GM19467 (cell line): ENCODE results near the gene ARHGEF6.

Experiments
- ATAC-seq: cut with Tn5 transposase; IDR thresholded peaks from one replicate; pipeline ENCODE4 v1.9.1; 2021; ENCODE audit warnings: mild to moderate bottlenecking, moderate library complexity; ENCODE audit not compliant: unreplicated experiment

The ARHGEF6 gene

DNA sequence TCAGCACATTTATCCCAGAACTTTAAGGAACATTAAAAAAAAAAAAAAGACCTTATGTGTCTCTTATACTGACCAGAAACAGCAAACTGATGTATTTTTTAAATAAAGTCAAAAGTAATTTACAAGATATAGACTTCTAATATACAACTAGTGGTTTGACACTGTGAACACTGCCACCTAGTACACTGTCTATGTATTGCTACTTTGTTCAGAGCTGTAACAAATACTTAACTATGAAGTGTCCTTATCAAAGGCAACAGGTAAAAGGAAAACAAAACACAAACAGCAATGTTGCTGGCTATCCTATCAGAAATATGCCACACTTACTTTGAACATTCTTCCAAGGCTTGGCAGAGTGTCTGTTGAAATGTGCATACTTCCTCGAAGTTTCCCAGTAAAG is 72.4 kb downstream of the ARHGEF6 start:
- ATAC-seq = no peak

DNA sequence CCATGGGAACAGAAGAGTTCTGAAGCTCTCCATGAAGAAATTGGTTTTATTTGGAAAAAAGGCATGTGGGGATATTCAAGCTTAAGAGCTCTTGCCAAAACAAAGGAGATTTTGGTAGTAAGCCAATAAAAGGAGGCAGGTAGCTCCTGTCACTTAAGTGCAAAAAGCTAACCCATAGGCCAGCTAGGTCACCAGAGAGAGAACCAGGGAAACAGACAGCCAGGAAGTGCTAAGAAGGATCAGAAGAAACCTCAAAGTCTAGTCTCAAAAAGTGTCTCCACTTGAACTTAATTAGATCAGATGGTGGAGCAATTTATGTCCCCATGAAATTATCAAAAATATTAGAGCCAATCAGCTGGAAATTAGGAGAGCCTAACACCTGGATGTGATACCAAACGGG is 83.6 kb downstream of the ARHGEF6 start:
- no peak for ATAC-seq

GRCh38 chrX:136694431-136695087 is 86.2 kb downstream of the ARHGEF6 start:
- peak; percentile 47 for ATAC-seq

- ATAC-seq = no peak
These were observed 88.5 kb downstream of the ARHGEF6 start for GRCh38 chrX:136692271-136692670.

DNA sequence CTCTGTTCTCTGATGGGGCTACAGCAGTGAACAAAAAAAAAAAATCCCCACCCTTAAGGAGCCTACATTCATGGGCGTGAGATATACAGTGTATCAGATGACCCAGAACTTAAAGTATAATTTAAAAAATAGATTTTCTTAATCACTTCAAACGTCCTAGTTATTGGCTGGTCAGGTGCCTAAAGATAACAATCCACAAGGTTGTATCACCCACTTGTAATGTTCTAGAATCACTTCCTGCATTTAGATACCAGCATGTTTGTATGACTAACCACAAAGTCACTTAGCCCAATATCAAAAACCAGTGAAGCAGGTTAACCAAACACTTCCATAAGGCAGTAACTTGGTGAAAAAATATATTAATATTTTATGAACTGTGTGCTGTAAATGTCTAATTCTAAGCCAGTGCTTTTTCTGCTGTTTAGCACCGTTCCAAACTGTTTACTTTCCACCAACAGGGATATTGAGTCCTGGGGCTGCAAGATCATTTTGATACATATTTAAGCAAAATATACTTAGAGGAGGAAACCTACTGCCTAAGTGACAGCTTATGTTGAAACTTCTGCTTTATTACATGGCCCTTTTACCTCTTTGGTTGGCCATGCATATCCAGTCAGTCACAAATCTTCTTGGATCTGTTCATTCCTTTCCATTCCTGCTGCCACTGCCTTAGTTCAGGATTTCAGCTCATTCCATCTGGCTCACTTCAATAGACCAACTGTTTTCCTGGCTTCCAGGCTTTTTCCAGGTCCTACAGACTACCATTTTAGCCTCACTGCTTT is 89.5 kb downstream of the ARHGEF6 start:
- ATAC-seq = no peak

- ATAC-seq = no peak
These were observed 91.3 kb downstream of the ARHGEF6 start for GRCh38 chrX:136689436-136689835.

GRCh38 chrX:136687457-136687856 is 93.3 kb downstream of the ARHGEF6 start:
- no peak for ATAC-seq

DNA sequence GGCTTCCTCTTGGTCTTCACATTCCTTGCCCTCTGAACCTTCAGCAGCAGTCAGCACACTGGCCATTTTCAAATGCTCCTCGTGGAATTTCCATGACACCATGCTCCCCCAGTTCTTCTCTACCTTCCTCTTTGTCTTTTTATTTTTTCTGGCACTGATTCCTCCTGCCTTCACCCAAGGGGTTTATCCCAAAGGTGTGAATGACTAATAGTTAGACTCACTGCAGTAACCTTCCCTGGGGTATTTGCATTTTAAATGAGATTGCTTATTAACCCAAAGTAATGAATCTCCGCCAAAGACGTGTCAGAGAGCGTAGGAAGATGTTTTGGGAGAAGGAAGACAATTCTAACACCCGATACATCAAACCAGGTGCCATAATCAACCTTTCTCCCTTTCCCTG is 96.6 kb downstream of the ARHGEF6 start:
- ATAC-seq = no peak

- no peak for ATAC-seq
These were observed 101.2 kb downstream of the ARHGEF6 start for GRCh38 chrX:136679531-136679930.

GRCh38 chrX:136674270-136674985 is 106.3 kb downstream of the ARHGEF6 start:
- peak; percentile 23 for ATAC-seq

DNA sequence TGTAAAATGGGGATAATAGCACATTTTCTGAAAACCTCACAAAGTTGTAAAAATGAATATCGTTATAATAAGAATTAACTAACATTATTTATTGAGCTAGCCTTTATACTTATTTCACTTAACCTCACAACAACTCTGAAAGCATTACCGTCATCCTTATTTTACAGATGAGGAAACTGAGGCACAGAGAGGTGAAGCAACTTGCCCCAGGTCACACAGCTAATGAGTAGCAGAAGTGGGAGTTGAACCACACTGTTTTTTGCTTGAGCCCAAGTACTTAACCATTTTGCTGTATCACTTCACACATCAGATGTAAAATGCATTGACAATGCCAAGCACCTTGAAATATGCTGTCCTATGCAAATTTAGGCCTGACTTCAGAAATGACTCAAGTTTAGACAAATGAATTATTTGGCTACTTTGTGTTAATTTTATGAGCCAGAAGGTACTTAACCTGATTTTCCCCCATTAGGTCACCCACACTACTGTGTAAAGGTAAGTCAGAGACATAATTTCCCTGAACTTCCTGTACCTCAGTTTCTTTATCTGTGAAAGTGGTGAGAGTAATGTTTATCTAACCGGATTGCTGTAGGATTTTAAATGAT is 109.6 kb downstream of the ARHGEF6 start:
- ATAC-seq = no peak

DNA sequence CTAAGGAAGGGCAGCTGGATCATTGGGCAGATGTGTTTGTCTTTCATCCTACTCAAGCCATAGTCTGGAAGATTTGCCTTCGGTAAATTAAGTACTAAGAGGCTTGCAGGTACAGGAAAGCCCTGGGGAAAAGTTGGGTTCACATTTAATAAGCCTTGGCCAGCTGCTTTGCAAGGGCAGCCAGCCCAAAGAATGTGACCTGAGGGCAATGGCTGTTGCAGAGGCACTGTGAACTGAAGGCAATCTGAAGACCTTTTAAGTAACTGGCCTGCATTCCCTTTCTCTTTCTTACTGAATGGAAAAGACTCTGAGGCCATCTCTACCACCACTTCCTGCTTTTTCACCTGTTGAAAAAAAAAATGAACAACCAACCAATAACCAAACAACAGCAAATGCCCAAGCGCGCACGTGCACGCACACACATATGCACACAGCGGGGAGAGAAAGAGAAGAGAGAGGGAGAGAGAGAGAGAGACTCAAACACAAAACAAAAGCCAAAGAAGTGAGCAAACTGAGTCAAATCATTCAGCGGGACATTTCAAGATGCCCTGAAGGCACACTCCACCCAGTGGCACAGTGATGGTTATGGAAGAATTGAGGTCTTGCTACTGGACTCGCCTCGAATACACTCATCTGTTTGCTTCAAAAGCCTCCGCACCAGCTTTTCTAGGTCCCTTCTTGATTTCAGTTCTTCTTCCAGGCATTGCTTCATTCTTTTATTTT is 113.1 kb downstream of the ARHGEF6 start:
- no peak for ATAC-seq

DNA sequence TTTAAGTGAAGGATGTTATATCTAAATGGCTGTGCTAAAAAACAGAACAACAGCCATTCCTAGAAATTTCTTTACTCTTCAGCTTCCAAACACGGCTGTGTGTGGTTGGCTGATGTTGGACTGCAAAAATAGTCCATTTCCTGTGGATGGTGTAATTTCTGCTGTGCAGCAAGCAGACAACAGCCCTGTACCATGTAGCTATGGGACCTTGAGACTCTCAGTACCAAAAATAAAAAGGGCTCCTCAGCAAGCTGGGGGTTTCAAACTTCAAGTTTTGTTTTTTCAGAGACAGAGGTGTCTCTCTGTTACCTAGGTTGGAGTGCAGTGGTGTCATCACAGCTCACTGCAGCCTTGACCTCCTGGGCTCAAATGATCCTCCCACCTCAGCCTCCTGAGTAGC is 114.6 kb downstream of the ARHGEF6 start:
- no peak for ATAC-seq

DNA sequence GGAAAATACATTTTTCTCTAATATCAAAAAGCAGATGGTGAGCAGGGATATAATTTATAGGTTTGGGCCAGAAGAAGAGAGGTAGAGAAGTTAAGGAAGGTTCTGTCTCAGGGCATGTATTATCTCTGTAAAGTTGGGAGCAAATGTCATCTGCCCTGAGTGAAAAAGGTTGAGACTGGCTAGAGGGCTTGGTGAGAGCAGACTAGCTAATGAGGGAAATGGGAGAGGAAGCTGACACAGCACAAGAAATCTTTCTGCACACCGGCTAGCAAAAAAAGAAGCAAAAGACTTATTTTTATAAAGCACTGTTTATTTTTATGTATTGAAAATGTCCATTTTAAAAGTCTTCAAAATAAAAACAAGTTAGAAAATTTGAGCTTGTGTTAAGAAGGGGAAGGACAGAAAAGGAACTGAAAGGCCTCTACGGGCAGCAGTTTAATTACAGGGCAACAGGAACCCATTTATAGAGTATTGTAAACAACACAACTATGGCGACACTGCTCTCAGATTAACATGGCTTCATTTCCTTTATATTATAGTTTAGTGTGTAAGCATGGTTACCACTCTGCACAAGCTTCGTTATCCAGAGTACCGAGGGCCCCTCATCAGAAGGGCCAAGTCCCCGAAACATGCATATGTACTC is 115.4 kb downstream of the ARHGEF6 start:
- no peak for ATAC-seq

- ATAC-seq = no peak
These were observed 117.8 kb downstream of the ARHGEF6 start for GRCh38 chrX:136662976-136663375.

- no peak for ATAC-seq
These were observed 118.6 kb downstream of the ARHGEF6 start for GRCh38 chrX:136662104-136662503.

GRCh38 chrX:136660896-136661295 is 119.8 kb downstream of the ARHGEF6 start:
- no peak for ATAC-seq

GRCh38 chrX:136659174-136659573 is 121.6 kb downstream of the ARHGEF6 start:
- no peak for ATAC-seq

DNA sequence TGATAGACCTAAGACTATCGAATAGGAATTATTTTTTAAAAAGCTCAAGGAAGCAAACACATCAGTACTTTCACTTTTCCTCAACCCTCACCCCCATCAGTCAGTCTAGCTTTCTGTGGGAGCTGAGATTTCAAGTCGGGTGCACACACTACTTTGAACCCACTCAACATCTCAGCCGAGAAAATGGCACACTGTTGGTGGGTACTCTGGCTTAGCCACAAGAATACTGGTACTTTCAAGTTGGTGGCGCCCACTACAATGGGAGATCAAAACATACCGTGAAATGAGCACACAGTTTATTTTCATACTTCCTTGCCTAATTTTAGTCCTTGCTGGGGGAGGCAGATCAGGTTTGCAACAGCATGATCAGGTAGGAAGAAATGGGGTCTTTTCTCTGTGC is 122.6 kb downstream of the ARHGEF6 start:
- ATAC-seq = no peak

- no peak for ATAC-seq
These were observed 124.3 kb downstream of the ARHGEF6 start for GRCh38 chrX:136656361-136656964.
